Measurements from ENCODE around the gene FNDC3A. TPM values are rescaled to one million over a fixed set of nuclear protein-coding genes. Genes with fewer than 3 reads are reported as not detected.

Gene FNDC3A
- total RNA-seq, 5 donors from 2014 or later (not counting 1 experiment from before 2014, with no cell fraction given) = 29.7 to 44.4 (median 32.0) TPM

DNA sequence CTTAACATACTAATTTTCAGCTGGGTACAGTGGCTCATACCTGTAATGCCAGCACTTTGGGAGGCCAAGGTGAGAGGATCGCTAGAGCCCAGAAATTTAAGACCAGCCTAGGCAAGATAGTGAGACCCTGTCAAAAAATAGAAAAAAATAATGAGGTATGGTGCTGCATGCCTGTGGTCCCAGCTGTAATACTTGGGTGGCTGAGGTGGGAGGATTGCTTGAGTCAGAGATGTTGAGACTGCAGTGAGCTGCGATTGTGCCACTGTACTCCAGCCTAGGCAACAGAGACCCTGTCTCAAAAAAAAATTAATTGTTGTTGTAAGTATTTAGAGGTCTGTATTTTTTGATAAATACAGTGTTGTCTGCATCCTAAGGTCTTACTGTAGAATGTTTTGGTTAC is 66.8 kb downstream of the FNDC3A start:
- no peaks in the 10 kb centered on the region for H3K36me3 ChIP-seq (ENCODE audit: control insufficient read depth in 2 of 2, extremely low read depth in 1 of 2, insufficient read depth in 1 of 2, low read length in 1 of 2)
- no peaks in the 10 kb centered on the region for H3K9me3 ChIP-seq
- ChIA-PET POLR2A (no interaction called here), CTCF (no interaction called here)
- Mint-ChIP-seq H3K9me3 (no peaks in the 10 kb centered on the region), H3K36me3 (peaks cover 54% of the 10 kb centered on the region), H3K4me3 (no peak overlapping the region), H3K27me3 (no peaks in the 10 kb centered on the region), H3K4me1 (peaks cover 13 to 33% (median 28%) of the 10 kb centered on the region in 3 donors), H3K27ac (no peak overlapping the region)
- no peaks in the 10 kb centered on the region for H3K27me3 ChIP-seq (replicated peaks in 1 of 2; ENCODE audit: control insufficient read depth in 2 of 2, extremely low read depth in 1 of 2, insufficient read depth in 2 of 2, low read length in 1 of 2)
- ATAC-seq (replicated peaks in 1 of 4) (no peak), DNase-seq (no peak)
- no peak overlapping the region for H3K4me3 ChIP-seq (ENCODE audit: control insufficient read depth in 1 of 2, extremely low read depth in 1 of 2, low read length in 1 of 2)
- no peaks in the 10 kb centered on the region for H3K4me1 ChIP-seq (ENCODE audit: control insufficient read depth in 1 of 2, extremely low read depth in 1 of 2, insufficient read depth in 2 of 2, low read length in 2 of 2)
- 90% methylated on average over 2 of the region's 2 CpGs for WGBS (ENCODE audit: insufficient coverage)
- no peak overlapping the region for H3K27ac ChIP-seq (ENCODE audit: low read length)

DNA sequence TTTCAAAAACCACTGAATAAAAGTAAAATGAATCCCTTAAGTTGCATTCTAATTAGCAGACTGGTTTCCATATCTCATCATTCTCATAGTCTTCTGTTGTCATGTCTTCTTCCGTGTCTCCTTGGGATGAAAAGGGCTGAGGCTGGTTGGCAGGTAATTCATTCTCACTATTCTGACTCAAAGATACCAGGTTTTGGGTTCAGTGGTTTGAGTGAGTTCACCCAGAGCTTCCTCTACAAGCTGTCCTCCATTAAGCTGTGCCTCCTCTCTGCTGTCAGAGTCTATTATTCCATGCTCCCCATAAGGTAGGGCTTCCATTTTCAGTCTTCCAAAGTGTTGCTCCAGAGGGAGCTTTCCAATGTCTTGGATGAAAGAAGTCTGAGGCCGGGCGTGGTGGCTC is 68.3 kb downstream of the FNDC3A start:
- no CpG with 5 or more reads among the region's 3 CpGs for WGBS (ENCODE audit: insufficient coverage)

DNA sequence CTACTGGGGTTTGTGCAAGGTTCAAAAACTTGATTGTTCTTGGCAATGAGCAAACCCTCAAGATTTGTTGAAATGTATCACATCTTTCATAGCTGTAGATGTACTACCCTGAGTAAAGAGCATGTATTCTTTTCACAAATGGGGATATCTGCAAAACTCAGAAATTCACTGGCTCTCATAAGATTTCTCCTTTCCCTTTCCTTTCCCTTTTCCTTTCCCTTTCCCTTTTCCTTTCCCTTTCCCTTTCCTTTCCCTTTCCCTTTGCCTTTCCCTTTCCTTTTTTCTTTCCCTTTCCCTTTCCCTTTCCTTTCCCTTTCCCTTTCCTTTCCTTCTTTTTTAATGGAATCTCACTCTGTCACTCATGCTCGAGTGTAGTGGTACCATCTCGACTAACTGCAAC is 69.1 kb downstream of the FNDC3A start:
- Histone ChIP-seq H3K9me3 (no peaks in the 10 kb centered on the region), H3K4me1 (ENCODE audit: control insufficient read depth in 1 of 2, extremely low read depth in 1 of 2, insufficient read depth in 2 of 2, low read length in 2 of 2) (no peaks in the 10 kb centered on the region), H3K36me3 (ENCODE audit: control insufficient read depth in 2 of 2, extremely low read depth in 1 of 2, insufficient read depth in 1 of 2, low read length in 1 of 2) (no peaks in the 10 kb centered on the region), H3K4me3 (ENCODE audit: control insufficient read depth in 1 of 2, extremely low read depth in 1 of 2, low read length in 1 of 2) (no peak overlapping the region), H3K27me3 (replicated peaks in 1 of 2; ENCODE audit: control insufficient read depth in 2 of 2, extremely low read depth in 1 of 2, insufficient read depth in 2 of 2, low read length in 1 of 2) (no peaks in the 10 kb centered on the region), H3K27ac (ENCODE audit: low read length) (no peak overlapping the region)
- no peaks in the 10 kb centered on the region for H3K27me3 Mint-ChIP-seq
- ChIA-PET POLR2A (no interaction called here), CTCF (interaction anchor here in 1 of 2 donors (0.8 kb wide), 1 partner anchor 8 kb away, joined by 6 read pairs; no protein-coding TSS in a partner anchor)
- no CpG with 5 or more reads among the region's 2 CpGs for WGBS (ENCODE audit: insufficient coverage)
- peaks cover 47% of the 10 kb centered on the region for H3K36me3 Mint-ChIP-seq
- ATAC-seq (replicated peaks in 1 of 4) = no peak
- no peaks in the 10 kb centered on the region for H3K9me3 Mint-ChIP-seq
- H3K4me1 Mint-ChIP-seq = peaks cover 29 to 47% (median 44%) of the 10 kb centered on the region in 3 donors
- H3K4me3 Mint-ChIP-seq = no peak overlapping the region
- no peak for DNase-seq
- H3K27ac Mint-ChIP-seq = peak overlapping the region in 1 of 2 donors; percentile 32

More for the DNA sequence above, 68.3 kb downstream of the FNDC3A start:
- H3K36me3 ChIP-seq (ENCODE audit: control insufficient read depth in 2 of 2, extremely low read depth in 1 of 2, insufficient read depth in 1 of 2, low read length in 1 of 2) = no peaks in the 10 kb centered on the region
- Mint-ChIP-seq H3K27ac (no peak overlapping the region), H3K27me3 (no peaks in the 10 kb centered on the region), H3K4me1 (peaks cover 27 to 41% (median 38%) of the 10 kb centered on the region in 3 donors), H3K36me3 (peaks cover 52% of the 10 kb centered on the region), H3K4me3 (no peak overlapping the region), H3K9me3 (no peaks in the 10 kb centered on the region)
- ChIA-PET CTCF (no interaction called here), POLR2A (no interaction called here)
- ATAC-seq (replicated peaks in 1 of 4) (no peak), DNase-seq (no peak)
- no peak overlapping the region for H3K4me3 ChIP-seq (ENCODE audit: control insufficient read depth in 1 of 2, extremely low read depth in 1 of 2, low read length in 1 of 2)
- H3K4me1 ChIP-seq (ENCODE audit: control insufficient read depth in 1 of 2, extremely low read depth in 1 of 2, insufficient read depth in 2 of 2, low read length in 2 of 2) = no peaks in the 10 kb centered on the region
- no peak overlapping the region for H3K27ac ChIP-seq (ENCODE audit: low read length)
- no peaks in the 10 kb centered on the region for H3K27me3 ChIP-seq (replicated peaks in 1 of 2; ENCODE audit: control insufficient read depth in 2 of 2, extremely low read depth in 1 of 2, insufficient read depth in 2 of 2, low read length in 1 of 2)
- H3K9me3 ChIP-seq = no peaks in the 10 kb centered on the region

DNA sequence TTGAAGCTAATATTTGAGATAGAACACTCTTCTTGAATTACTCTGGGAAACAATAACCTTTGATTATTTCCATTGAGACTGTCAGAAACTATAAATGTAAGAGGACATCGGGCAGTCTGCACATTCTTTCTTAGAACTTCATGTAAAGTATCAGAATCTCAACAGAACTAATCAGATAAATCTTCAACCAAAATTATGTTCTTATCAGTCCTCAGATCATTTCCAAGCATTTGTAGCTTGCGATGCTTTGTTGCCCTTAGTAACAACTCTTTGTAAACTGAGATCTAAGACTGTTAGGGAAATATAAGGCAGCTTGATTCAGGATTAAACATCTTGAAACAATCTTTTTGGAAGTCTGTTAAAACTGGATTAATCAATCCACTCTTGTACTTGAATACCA is 70.3 kb downstream of the FNDC3A start:
- no peaks in the 10 kb centered on the region for H3K36me3 ChIP-seq (ENCODE audit: control insufficient read depth in 2 of 2, extremely low read depth in 1 of 2, insufficient read depth in 1 of 2, low read length in 1 of 2)
- ATAC-seq (replicated peaks in 1 of 4) = no peak
- peaks cover 39 to 53% (median 49%) of the 10 kb centered on the region in 3 donors for H3K4me1 Mint-ChIP-seq

DNA sequence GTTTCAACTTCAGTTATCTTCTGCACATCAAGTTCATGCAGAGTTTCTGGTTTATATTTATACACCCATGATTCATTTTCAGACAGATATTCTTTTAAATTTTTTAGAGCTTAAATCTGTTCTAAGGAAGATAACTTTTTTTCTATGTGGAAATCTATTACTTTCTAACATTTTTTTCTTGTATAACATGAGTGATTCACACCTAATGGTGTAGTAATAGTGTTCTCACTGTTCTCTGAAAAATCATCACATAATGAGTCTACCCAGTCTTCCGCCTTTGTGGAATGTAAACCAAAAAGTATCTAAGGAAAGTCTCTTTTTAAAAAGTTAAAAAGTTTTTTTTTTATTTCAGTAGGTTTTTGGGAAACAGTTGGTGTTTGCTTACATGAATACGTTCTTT is 70.8 kb downstream of the FNDC3A start:
- Mint-ChIP-seq H3K4me1 (peaks cover 44 to 54% (median 52%) of the 10 kb centered on the region in 3 donors), H3K27me3 (no peaks in the 10 kb centered on the region), H3K36me3 (peaks cover 50% of the 10 kb centered on the region), H3K27ac (no peak overlapping the region), H3K4me3 (no peak overlapping the region), H3K9me3 (peaks cover 0 to 4% (median 0%) of the 10 kb centered on the region in 3 donors)
- no peaks in the 10 kb centered on the region for H3K27me3 ChIP-seq (replicated peaks in 1 of 2; ENCODE audit: control insufficient read depth in 2 of 2, extremely low read depth in 1 of 2, insufficient read depth in 2 of 2, low read length in 1 of 2)
- H3K4me3 ChIP-seq (ENCODE audit: control insufficient read depth in 1 of 2, extremely low read depth in 1 of 2, low read length in 1 of 2) = no peak overlapping the region
- POLR2A ChIA-PET = interaction anchor here in 1 of 2 donors (0.7 kb wide), 1 partner anchor 12 kb away, joined by 4 read pairs; no protein-coding TSS in a partner anchor
- WGBS (ENCODE audit: insufficient coverage) = no CpG with 5 or more reads among the region's 2 CpGs
- H3K9me3 ChIP-seq = no peaks in the 10 kb centered on the region
- DNase-seq (no peak), ATAC-seq (replicated peaks in 1 of 4) (no peak)
- H3K4me1 ChIP-seq (ENCODE audit: control insufficient read depth in 1 of 2, extremely low read depth in 1 of 2, insufficient read depth in 2 of 2, low read length in 2 of 2) = no peaks in the 10 kb centered on the region
- H3K36me3 ChIP-seq (ENCODE audit: control insufficient read depth in 2 of 2, extremely low read depth in 1 of 2, insufficient read depth in 1 of 2, low read length in 1 of 2) = no peaks in the 10 kb centered on the region
- CTCF ChIA-PET = no interaction called here
- H3K27ac ChIP-seq (ENCODE audit: low read length) = no peak overlapping the region

More for the DNA sequence above, 70.3 kb downstream of the FNDC3A start:
- Histone ChIP-seq H3K27ac (ENCODE audit: low read length) (no peak overlapping the region), H3K27me3 (replicated peaks in 1 of 2; ENCODE audit: control insufficient read depth in 2 of 2, extremely low read depth in 1 of 2, insufficient read depth in 2 of 2, low read length in 1 of 2) (no peaks in the 10 kb centered on the region), H3K4me3 (ENCODE audit: control insufficient read depth in 1 of 2, extremely low read depth in 1 of 2, low read length in 1 of 2) (no peak overlapping the region), H3K4me1 (ENCODE audit: control insufficient read depth in 1 of 2, extremely low read depth in 1 of 2, insufficient read depth in 2 of 2, low read length in 2 of 2) (no peaks in the 10 kb centered on the region), H3K9me3 (no peaks in the 10 kb centered on the region)
- DNase-seq = no peak
- ChIA-PET POLR2A (interaction anchor here in 1 of 2 donors (0.7 kb wide), 1 partner anchor 13 kb away, joined by 4 read pairs; no protein-coding TSS in a partner anchor), CTCF (interaction anchor here in 1 of 2 donors (0.7 to 0.8 kb wide), 2 partner anchors 9 to 79 kb away, joined by 6 to 10 read pairs; no protein-coding TSS in a partner anchor)
- H3K9me3 Mint-ChIP-seq = peaks cover 0 to 4% (median 0%) of the 10 kb centered on the region in 3 donors
- H3K4me3 Mint-ChIP-seq = no peak overlapping the region
- no CpG with 5 or more reads among the region's 2 CpGs for WGBS (ENCODE audit: insufficient coverage)
- no peaks in the 10 kb centered on the region for H3K27me3 Mint-ChIP-seq
- peak overlapping the region in 1 of 2 donors; percentile 27 for H3K27ac Mint-ChIP-seq
- peaks cover 51% of the 10 kb centered on the region for H3K36me3 Mint-ChIP-seq

DNA sequence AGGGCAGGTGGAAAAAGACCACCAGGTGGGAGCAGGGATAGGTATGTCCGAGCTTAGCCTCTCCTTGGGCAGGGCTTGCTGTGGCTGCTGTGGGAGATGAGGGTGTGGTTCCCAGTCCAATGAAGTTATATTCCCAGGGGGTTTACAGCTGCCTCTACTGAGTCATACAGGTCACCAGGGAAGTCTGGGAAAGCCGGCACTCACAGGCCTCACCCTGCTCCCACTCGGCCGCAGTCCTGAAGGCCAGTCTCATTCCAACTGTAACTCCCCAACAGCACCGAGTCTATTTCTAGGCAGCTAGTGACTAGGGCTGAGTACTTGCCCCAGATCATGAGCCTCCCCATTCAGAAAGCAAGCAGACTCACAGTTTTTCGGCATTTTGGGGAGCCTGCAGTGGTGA is 77.1 kb downstream of the FNDC3A start:
- Mint-ChIP-seq H3K4me1 (peaks cover 30 to 49% (median 32%) of the 10 kb centered on the region in 3 donors), H3K9me3 (peaks cover 0 to 4% (median 0%) of the 10 kb centered on the region in 3 donors), H3K27ac (no peak overlapping the region), H3K36me3 (peaks cover 42% of the 10 kb centered on the region), H3K27me3 (no peaks in the 10 kb centered on the region), H3K4me3 (no peak overlapping the region)
- Histone ChIP-seq H3K4me3 (ENCODE audit: control insufficient read depth in 1 of 2, extremely low read depth in 1 of 2, low read length in 1 of 2) (no peak overlapping the region), H3K27me3 (replicated peaks in 1 of 2; ENCODE audit: control insufficient read depth in 2 of 2, extremely low read depth in 1 of 2, insufficient read depth in 2 of 2, low read length in 1 of 2) (no peaks in the 10 kb centered on the region), H3K36me3 (ENCODE audit: control insufficient read depth in 2 of 2, extremely low read depth in 1 of 2, insufficient read depth in 1 of 2, low read length in 1 of 2) (no peaks in the 10 kb centered on the region), H3K27ac (ENCODE audit: low read length) (no peak overlapping the region), H3K9me3 (no peaks in the 10 kb centered on the region), H3K4me1 (ENCODE audit: control insufficient read depth in 1 of 2, extremely low read depth in 1 of 2, insufficient read depth in 2 of 2, low read length in 2 of 2) (no peaks in the 10 kb centered on the region)
- POLR2A ChIA-PET = no interaction called here
- WGBS (ENCODE audit: insufficient coverage) = 98% methylated on average over 5 of the region's 6 CpGs
- ATAC-seq (replicated peaks in 1 of 4) = no peak
- DNase-seq = no peak
- CTCF ChIA-PET = no interaction called here
